Right lobe of liver (tissue), 4 donors: Measurements from ENCODE around the gene CDH13.

Source experiments
- POLR2A ChIP-seq: fragments of 450-650 bp; IDR thresholded peaks from one replicate; pipeline ENCODE4 v1.6.1; 2017; ENCODE audit warnings: antibody characterized with exemption, mild to moderate bottlenecking
- TF ChIP-seq, protein P1 (sequence below), 4 donors: fragments of 200-600 bp in 3 of 4; fragments of 450-650 bp in 1 of 4; IDR thresholded peaks; one replicate each; pipeline versions ENCODE4 v1.5.1 to v1.8.0; 2016 to 2022; ENCODE audit warnings: antibody characterized with exemption in 4 of 4, mild to moderate bottlenecking in 2 of 4
- donor health status: DM: no; HTN: no; CAD: no.
- donor health status: DM: no; HTN: no; CAD: no.
- donor health status: DM: no; HTN: yes; CAD: no.

DNA sequence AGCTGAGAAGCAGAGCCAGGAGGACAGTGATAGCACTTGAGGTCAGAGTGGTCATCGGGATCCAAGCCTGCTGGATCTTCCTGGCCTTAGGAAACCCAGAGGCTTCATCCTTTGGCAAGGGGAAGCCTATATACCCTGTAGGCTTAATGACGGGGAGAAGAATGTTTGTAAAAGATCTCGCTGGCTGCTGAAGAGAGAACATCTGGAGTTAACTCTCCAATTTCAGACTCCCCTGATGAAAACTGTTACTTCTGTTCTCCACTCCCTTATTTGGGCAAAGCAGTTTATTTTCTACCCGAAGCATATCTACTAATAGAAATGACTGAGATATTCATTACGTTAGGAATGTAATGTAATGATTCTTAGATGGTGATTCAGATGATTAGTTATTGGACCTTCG lies 487.0 kb downstream of the CDH13 start:
- TF ChIP-seq, protein P1, sequence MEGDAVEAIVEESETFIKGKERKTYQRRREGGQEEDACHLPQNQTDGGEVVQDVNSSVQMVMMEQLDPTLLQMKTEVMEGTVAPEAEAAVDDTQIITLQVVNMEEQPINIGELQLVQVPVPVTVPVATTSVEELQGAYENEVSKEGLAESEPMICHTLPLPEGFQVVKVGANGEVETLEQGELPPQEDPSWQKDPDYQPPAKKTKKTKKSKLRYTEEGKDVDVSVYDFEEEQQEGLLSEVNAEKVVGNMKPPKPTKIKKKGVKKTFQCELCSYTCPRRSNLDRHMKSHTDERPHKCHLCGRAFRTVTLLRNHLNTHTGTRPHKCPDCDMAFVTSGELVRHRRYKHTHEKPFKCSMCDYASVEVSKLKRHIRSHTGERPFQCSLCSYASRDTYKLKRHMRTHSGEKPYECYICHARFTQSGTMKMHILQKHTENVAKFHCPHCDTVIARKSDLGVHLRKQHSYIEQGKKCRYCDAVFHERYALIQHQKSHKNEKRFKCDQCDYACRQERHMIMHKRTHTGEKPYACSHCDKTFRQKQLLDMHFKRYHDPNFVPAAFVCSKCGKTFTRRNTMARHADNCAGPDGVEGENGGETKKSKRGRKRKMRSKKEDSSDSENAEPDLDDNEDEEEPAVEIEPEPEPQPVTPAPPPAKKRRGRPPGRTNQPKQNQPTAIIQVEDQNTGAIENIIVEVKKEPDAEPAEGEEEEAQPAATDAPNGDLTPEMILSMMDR (IDR thresholded peaks at IDR 0.05): no peak
- TF ChIP-seq POLR2A: no peak
